Measurements from ENCODE around the gene CTSD.

The CTSD gene

DNA sequence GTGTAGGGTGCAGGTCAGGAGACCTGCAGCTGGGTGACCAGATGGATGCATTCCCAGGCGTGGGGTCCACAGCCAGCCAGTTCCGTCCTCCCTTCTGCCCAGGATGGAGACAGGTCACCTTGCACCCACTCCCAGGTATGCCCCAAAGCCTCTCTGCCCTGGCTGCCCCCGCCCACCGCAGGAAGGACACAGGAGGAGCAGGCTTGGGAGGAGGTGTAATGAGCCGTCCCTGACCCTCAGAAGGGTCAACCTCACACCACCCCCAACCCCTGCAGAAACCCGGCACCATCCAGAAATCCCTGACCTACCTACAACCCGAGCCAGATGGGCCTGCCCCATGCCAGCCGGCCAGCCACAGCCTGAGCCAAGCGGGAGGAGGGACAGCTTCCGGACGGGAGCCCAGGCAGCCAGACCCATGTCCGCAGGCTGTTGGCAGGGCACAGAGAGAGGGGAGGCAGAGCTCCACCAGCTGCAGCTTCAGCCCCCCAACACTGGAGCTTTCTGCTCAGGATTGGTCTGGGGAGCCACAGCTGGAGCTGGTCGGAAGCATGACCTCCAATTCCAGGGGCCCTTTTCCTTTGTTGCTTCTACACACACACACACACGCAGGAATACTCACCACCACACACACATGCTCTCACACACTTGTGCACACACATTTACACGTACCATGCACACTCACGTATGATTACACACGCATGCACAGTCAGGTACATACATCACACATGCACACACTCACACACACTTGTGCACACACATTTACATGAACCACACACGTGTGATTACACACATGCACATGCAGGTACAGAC is 18.6 kb downstream of the CTSD start:
- no peak for DNase-seq (ENCODE audit: low read depth in 2 of 2)

DNA sequence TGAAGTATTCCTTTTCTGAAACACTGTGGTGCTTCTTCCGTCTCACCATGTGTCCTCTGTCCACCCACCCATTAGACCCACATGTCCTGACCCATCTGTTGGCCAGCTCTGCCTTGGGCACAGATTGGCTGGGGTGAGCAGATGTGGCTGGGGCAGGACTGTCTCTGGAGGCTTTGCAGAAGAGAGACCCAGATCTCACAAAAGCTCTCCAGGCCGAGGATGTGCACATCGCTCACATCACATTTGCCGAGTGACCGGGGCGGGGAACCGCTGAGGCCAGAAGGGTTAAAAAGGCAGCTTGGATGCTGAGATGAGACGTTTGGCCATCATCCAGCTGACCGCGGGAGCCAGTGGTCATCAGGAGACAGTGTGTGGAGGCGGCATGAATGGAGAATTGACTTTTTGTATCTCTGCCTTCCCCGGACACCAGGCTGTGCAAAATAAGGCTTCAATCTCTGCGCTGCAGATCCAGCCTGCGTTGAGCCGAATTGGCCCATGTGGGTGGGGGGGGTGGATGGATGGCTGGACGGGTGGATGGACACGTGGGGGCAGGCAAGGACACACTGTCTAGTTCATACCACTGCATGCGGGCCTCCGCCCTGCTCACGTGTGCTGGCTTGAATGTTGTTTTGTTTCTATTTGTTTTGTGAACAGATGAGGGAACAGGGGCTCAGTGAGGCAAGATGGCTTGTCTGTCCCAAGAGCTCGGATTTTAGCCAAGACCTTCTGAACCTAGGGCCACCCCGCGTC is 19.4 kb downstream of the CTSD start:
- DNase-seq (ENCODE audit: low read depth in 2 of 2): no peak

DNA sequence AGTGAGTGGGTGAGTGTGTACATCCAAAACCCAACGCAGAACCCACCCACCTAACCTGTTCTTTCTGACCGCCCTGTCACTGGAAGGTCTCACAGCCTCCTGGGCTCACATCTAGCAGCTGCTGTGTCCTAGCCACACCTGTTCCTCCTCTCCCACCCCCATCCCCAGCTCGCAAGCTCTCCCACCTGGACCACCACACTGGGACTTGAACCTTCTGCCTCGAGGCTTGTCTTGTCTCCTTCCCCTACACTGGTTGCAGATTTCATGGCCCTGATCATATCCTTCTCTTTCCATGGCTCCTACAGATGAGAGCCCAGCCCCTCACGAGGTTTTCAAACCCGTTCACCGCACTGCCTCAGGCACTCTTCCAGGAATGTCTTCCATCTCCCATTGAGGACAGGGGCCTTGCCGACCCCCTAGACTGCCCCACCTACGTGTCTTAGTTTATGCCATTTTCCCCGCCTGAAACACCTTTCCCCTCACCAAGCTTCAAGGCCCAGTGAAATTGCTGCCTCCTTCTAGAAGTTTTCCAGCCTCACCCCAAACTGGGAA is 20.1 kb downstream of the CTSD start:
- no peak for DNase-seq (ENCODE audit: low read depth in 2 of 2)

DNA sequence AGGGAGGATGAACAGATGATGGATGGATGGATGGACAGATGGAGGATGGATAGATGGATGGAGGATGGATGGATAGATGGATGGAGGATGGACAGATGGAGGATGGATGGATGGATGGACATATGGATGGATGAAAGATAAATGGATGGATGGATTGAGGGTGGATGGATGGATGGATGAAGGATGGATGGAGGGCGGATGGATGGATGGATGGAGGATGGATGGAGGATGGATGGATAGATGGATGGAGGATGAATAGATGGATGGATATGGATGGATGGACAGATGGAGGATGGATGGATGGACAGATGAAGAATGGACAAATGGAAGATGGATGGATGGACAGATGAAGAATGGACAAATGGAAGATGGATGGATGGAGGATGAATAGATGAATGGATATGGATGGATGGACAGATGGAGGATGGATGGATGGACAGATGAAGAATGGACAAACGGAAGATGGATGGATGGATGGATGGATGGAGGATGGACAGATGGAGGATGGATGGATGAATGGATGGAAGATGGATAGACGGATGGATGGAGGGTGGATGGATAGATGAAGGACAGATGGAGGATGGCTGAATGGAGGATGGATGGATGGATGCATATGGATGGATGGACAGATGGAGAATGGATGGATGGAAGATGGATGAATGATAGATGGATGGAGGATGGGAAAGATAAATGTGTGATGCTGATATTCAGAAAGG is 20.7 kb downstream of the CTSD start:
- no peak for DNase-seq (ENCODE audit: low read depth in 2 of 2)

DNA sequence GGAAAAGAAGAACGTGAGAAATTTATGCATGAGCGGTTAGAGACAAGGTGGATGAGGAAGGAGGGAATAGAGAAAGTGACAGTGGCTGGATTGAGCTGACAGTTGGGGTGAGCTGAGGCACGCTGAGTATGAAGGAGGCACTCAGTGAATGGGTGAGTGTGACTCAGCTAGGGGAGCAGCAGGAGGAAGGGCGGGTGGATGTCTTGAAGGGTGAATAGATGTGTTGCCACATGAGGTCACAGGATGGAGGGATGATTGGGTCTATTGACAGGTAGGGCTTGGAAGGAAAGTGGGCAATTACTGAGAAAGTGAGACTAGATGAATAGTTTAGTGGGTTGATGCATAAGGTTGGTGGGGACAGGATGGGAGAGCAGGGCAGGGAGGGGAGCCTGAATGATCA is 21.4 kb downstream of the CTSD start:
- no peak for DNase-seq (ENCODE audit: low read depth in 2 of 2)

DNA sequence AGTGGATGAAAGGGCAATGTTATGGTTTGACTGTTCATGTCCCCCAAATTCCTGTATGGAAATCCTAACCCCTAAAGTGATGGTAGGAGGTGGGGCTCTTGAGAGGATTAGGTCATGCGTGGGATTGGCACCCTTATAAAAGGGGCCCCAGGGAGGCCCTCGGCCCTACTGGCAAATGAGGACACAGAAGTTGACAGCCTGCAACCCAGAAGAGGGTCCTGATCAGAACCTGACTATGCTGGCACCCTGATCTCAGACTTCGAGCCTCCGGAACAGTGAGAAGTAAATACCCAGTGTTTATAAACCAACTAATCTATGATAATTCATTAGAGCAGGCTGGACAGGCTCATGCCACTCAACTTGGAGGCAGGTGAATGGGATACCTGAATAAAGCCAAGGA is 22.0 kb downstream of the CTSD start:
- DNase-seq (ENCODE audit: low read depth in 2 of 2): no peak

DNA sequence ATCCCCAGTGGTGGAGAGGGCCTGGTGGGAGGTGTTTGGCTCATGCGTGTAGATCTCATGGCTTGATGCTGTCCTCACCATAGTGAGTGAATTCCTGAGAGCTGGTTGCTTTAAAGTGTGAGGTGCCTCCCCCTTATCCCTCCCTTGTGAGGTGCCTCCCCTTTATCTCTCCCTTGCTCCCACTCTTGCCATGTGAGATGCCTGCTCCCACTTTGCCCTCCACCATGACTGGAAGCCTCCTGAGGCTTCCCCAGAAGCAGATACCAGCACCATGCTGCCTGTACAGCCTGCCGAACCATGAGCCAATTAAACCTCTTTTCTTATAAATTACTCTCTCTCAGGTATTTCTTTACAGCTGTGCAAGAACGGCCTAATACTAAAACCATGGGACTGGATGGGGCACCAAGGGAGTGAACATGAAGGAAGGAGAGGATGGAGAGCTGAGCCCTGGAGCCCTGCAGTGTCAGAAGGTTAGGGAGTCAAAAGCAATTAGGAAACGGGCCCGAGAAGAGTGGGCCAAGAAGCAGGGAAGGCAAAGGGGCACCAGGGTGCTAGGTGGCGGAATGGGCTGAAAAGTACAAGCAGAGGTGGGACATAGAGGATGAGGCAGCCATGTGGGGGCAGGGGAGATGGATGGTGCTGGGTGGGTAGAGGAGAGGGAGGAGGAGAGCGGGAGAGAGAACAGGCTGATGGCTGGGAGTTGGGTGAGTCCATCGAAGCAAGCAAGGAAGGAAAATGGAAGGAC is 22.8 kb downstream of the CTSD start:
- no peak for DNase-seq (ENCODE audit: low read depth in 2 of 2)

DNA sequence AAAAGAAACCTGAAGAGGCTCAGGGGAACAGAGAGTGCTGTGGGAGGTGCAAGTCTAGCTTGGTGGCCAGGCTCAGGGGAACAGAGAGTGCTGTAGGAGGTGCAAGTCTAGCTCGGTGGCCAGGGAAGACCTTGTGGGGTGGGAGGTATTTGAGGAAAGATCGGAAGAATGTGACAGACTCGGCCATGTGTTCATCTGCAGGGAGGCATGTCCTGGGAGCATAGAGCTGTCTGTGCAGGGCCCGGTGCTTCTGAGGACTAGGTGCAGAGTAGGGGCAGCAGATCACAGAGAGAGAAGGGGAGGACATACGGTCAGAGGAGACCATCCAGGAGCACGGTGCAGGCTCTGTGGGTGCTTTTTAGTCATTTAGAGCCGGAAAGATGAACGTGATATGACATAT is 24.2 kb downstream of the CTSD start:
- no peak for DNase-seq (ENCODE audit: low read depth in 2 of 2)

DNA sequence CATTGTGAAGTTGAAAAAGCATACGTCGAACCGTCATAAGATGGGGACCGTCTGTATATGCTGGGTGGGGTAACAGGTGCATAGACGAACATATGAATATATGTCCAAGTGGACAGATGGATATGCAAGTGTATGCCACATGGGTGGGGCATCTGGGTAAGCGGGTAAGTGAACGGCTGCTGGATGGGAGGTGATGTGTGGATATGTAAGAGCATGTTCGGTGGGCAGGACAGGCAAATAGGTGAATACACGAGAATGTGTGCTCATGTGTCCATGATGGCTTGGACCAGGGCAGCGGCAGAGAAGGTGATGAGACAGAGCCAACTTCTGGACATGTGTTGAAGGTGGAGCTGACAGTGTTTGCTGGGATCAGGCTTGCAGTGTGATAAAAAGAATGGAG is 25.3 kb downstream of the CTSD start:
- DNase-seq (ENCODE audit: low read depth in 2 of 2): no peak

DNA sequence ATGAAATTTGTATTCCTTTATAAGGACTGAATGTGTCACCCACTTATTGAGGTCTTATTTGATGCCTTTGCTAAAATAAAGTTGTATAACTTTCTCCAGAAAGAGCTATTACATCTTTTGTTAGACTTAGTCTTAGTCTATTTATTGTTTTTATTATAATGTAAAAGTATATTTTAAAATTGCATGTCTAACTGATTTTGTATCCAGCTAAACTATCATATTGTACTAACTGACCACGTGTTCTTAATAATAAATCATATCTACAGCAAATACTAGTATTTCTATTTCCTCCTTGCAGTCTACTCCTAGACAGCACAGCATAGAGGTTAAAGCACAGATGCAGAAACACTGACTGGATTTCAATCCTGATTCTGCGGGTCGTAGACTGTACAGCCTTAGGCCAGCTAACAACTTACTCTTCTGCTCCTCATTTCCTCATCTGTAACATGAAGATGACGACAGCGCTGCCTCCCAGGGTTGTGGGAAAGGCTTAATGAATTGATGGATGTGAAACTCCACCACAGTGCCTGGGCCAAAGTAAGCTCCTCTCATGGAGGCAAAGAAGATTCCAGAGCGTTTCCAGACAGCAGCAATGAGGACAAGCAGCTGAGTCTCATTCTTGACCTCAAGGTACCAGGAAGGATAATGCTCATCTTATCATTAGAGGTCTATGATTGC is 26.5 kb downstream of the CTSD start:
- DNase-seq (ENCODE audit: low read depth in 2 of 2): no peak

DNA sequence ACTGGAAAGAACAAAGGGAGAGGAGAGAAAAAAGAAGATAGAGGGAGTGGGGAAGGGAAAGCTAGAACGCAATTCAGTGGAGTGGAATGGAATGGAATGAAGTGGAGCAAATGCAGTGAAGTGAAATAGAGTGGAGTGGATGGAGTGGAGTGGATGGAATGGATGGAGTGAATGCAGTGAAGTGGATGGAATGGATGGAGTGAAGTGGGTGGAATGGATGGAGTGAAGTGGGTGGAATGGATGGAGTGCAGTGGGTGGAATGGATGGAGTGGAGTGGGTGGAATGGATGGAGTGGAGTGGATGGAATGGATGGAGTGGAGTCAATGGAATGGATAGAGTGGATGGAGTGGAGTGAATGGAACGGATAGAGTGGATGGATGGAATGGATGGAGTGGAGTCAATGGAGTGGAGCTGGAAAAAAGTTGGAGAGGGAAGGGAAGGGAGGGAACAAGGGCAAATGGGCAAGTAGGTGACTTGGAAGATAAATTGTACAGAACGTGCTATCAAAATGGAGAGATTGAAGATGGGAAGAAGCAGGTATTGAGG is 27.2 kb downstream of the CTSD start:
- DNase-seq (ENCODE audit: low read depth in 2 of 2): no peak

DNA sequence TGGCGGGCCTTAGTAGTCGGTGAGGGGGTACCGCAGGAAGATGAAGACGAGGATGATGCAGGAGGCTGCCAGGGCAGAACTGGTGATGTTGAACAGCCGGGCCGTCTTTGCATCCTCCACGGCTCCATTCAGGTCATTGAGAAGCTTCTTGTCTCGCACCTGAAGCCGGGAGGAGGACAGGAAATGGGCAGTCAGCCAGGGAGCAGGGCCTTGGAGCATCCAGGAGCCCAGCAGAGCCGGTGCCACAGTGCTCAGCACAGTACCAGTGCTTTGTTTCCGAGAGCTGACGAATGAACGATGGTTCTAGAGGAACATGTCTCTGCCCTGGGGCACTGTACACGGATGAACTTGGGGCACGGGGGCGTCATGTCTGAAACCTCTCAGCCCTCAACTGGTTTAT is 28.5 kb downstream of the CTSD start:
- DNase-seq (ENCODE audit: low read depth in 2 of 2): no peak

DNA sequence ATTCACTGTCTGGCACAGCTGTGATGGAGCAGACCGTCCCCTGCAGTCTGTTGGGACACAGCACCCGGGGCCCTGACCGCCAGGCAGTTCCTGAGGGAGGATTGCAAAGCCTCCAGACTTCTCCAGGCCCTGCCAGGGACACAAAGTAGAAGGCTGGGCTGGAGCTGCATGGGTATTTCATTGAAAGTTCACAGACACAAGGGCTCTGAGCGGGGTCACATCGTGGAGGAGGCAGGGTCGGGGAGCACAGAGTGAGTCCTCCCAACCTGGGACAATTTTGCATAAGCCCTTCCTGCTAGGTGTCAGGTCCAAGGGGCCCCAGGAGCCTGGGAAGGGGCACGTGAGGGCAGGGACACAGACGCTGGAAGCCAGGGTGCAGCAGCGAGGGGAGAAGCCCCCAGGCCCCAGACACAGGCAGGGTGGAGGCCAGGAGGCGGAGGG is 29.1 kb downstream of the CTSD start:
- no peak for DNase-seq (ENCODE audit: low read depth in 2 of 2)

DNA sequence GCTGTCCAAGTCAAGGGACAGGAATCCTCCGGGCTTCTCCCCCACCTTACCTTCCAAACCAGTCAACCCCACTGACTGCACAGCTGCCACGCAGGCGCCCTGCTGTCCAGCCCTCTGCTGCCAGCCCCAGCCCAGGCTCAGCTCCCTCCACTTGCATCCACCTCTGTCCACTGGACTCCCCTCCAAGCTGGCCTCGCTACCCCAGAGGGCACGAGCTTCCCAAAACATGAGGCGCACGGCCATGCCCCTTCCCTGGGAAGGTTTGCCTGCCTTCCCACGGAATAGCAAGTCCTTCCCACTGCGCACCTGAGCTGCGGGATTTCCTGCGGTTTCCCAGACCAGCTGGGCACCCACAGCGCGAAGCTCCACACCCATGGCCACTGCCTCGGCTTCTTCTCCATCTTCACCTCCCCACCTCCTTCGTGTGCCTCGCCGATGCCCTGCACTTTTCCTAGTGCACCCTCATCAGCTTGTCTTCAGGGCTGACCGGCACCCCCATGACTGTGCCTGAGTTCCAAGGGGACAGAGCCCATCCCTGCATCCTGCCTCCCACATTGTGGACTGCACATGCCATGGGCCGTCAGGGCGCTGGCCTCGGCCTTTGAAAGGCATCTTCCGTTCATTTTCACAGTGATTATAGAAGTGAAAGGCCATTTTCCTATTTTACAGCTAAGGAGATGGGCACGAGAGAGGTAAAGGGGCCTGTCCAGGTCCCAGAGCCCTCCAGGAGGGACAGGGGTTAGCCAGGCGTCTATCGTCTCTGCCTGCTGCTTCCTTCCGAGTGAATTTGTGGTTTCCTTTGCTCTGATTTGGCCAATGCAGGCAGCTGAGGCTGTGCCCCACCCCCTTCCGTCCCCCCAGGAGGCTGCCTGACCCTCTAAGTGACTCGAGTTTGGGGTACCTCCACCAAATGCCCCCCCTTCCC is 29.7 kb downstream of the CTSD start:
- no peak for DNase-seq (ENCODE audit: low read depth in 2 of 2)

DNA sequence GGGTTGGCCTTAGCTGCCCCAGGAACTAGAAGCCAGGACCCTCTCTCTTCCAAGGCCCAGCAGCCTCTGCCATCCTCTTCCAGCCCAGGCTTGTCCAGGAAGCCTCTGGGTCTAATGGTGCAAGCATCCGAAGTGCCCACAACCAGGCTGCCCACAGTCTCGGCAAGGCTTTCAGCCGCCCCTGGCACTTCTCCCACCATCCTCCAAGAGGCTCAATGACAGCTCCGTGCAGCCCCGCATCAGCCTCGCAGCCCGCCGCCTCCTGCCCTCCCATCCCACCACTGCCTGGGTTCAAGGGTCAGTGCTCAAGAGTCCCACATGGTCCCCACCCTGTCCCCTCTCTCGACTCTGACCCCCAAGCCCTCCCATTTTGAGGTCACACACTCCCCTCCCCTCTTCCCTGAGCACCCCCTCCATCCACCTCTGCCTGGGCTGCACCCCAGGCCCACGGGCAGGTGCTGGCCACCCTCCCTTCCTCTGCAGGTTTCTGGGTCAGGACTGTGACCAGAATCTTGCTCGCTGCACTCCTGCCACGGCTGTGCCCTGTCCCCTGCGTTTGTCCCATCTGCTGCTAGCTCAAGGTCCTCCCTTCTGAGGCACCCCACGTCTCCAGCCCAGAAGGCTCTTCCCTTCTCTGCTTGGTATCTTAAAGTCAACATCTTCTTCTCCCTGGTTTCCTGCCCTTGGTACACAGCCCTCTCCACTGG is 30.6 kb downstream of the CTSD start:
- DNase-seq (ENCODE audit: low read depth in 2 of 2): no peak

DNA sequence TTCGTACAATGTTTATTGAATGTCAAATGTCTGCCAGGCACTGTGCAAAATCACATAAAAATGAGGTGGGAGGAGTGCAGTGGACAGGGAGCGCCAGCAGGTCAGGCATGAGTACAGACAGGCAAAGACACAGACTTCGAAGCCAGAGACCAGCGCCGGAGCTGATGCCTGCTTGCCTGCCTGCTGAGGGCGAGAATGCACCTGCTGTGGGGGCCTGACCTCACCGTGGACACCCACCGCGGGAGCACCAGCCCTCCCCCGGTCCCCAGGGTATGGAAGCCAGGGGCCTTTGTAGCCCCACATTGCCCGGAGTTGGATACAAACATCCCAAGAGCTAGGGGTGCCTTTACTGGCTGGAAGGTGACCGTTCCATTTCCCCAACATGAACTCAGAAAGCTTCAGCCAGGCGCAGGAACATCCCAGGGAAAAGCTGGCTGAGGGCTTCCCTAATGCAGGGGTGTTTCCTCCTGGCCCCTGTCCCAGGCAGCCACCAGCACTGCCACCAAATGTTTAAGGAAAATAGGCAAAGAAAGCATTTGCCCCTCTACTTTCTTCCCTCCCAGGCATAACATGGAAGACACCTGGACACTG is 31.2 kb downstream of the CTSD start:
- DNase-seq (ENCODE audit: low read depth in 2 of 2): no peak

DNA sequence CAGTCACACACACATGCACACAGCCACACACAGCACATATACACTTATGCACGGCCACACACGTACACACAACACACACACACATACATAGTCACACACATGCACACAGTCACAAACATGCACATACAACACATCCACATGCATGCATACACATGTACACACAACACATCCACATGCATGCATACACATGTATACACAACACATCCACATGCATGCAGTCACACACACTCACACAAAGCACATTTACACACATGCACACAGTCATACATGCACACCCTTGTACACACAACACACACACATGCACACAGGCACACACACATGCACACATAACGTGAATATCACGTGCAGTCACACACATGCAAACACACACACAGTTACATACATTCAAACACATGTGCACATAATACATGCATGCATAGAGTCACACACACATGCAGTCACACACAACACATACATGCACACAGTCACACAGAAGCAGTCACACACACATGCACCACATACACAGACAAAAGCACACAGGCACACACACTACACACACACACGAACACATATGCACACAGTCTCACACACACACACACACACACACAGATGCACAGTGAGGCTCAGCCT is 32.2 kb downstream of the CTSD start:
- DNase-seq (ENCODE audit: low read depth in 2 of 2): no peak

DNA sequence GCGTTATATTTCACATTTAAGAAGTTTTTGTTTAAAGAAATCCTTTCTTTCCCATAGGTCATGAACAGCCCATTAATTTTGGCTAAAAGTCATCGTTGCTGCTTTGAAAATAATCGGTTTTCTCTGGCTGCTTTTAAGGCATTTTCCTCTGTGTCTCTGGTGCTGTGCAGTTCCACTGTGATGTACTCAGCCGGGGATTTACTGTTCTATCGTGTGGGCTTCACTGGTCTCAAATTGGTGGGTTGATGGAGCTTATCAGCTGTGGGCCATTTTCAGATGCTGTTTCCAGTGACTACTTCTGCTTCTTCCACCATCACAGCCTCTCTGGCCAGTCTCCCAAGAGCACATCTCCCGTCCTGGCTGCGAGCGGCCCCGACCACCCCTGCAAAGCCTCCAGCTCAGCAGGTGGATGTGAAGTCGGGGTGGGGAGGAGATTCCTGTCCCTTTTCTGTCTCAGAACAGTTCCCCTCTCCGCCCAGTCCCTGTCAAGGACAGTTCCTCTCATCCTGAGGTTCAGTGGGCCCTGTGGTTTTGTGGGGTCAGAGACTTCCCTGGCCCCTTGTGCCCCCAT is 33.6 kb downstream of the CTSD start:
- DNase-seq (ENCODE audit: low read depth in 2 of 2): no peak

Data from fibroblast of skin of left quadriceps (primary cell).